Brain microvascular endothelial cell (primary cell): ENCODE results near the gene STK16.
A peak's percentile ranks its signal among the peaks of the same experiment; 100 is the strongest.

Experiments
- DNase-seq: peaks from one replicate; pipeline ENCODE4 v3.0.0-alpha.2; 2020
- H3K27ac ChIP-seq: fragments of 250-450 bp; sonication (Bioruptor Pico); 2 replicates; pipeline ENCODE4 v1.5.1; 2020; ENCODE audit warnings: mild to moderate bottlenecking, moderate library complexity
- H3K27me3 ChIP-seq: fragments of 250-450 bp; sonication (Bioruptor Pico); replicated peaks from 2 replicates; pipeline ENCODE4 v1.5.1; 2020; ENCODE audit warnings: mild to moderate bottlenecking
- H3K36me3 ChIP-seq: fragments of 250-450 bp; sonication (Bioruptor Pico); replicated peaks from 2 replicates; pipeline ENCODE4 v1.5.1; 2020; ENCODE audit warnings: mild to moderate bottlenecking
- H3K4me3 ChIP-seq: 2 replicates; pipeline ENCODE4 v1.5.1; 2011; ENCODE audit warnings: low read depth, mild to moderate bottlenecking, control low read depth, low read length, moderate library complexity
- in situ Hi-C: cut with HindIII; loops from 2 replicates; pipeline ENCODE4 v1.10.0; 2017; ENCODE audit warnings: low sequenced_read_pairs, low pct_ligation_motif_present
- TF ChIP-seq, protein P1 (sequence below): IDR thresholded peaks from 2 replicates; pipeline ENCODE4 v1.5.1; 2011; ENCODE audit warnings: low read depth, mild to moderate bottlenecking, moderate library complexity, low read length, control low read depth, inconsistent platforms; ENCODE audit errors: missing control alignments

The STK16 gene

DNA sequence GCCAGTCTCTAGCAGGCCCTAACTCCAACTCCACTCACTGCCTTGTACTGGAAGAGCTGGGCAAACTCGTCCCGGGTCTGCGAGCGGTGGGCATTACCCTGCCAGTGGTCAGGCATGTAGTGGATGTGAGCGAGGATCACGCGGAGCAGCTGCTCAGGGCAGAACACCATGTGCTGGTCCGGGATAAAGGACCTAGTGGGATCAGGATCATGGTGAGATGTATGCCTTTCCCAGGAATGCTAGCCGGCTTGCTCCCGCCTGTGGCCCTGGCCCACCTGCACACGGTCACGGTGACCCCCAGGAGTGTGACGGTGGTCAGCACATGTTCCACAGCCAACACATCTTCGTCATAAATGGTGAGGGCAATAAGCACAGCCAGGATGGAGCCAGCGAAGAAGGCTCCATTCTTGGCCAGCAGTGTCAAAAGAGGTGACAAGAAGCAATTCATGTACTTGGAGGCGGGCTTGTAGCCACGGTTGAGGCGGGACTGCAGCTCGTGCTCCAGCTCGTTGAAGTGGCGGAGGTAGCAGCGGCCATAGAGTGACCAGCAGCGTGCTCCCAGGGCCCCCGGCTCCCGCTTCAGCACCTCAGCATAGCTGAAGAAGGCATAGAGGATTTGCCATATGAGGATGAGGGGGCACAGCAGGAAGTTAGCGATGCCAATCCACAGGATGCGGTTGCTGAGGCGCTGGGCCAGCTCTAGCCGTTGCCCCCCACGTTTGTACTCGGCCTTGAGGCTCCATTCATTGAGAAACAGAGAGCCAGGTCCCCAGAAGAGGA lies 21.3 kb upstream of the STK16 start:
- in situ Hi-C loops: no loop called here
- H3K27ac ChIP-seq: no peak overlapping the region
- DNase-seq: no peak
- peaks cover 54% of the 10 kb centered on the region for H3K36me3 ChIP-seq
- TF ChIP-seq, protein P1, sequence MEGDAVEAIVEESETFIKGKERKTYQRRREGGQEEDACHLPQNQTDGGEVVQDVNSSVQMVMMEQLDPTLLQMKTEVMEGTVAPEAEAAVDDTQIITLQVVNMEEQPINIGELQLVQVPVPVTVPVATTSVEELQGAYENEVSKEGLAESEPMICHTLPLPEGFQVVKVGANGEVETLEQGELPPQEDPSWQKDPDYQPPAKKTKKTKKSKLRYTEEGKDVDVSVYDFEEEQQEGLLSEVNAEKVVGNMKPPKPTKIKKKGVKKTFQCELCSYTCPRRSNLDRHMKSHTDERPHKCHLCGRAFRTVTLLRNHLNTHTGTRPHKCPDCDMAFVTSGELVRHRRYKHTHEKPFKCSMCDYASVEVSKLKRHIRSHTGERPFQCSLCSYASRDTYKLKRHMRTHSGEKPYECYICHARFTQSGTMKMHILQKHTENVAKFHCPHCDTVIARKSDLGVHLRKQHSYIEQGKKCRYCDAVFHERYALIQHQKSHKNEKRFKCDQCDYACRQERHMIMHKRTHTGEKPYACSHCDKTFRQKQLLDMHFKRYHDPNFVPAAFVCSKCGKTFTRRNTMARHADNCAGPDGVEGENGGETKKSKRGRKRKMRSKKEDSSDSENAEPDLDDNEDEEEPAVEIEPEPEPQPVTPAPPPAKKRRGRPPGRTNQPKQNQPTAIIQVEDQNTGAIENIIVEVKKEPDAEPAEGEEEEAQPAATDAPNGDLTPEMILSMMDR: no peak
- no peak overlapping the region for H3K4me3 ChIP-seq
- no peaks in the 10 kb centered on the region for H3K27me3 ChIP-seq

DNA sequence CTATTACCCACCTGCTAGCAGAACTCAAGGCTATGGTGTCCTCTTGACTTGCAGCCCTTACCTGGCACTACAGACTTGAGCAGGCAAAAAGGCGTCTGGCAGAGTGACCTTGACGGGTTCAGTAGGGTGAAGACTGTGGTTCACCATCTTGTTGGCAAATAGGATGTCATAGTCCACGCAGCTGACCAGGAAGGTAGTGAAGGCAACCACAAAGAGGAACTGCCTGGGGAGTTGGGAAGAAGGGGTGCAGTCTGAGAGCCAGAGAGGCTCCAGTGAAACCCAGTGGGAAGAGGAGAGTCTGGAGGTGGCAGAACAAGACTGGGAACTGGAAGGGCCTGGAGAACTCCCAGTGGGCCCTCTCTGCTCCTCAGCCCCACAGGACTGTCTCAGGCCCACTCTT lies 19.9 kb upstream of the STK16 start:
- Histone ChIP-seq H3K27me3 (no peaks in the 10 kb centered on the region), H3K36me3 (peaks cover 51% of the 10 kb centered on the region), H3K27ac (no peak overlapping the region), H3K4me3 (no peak overlapping the region)
- in situ Hi-C loops: no loop called here
- DNase-seq: no peak
- TF ChIP-seq, protein P1: no peak

DNA sequence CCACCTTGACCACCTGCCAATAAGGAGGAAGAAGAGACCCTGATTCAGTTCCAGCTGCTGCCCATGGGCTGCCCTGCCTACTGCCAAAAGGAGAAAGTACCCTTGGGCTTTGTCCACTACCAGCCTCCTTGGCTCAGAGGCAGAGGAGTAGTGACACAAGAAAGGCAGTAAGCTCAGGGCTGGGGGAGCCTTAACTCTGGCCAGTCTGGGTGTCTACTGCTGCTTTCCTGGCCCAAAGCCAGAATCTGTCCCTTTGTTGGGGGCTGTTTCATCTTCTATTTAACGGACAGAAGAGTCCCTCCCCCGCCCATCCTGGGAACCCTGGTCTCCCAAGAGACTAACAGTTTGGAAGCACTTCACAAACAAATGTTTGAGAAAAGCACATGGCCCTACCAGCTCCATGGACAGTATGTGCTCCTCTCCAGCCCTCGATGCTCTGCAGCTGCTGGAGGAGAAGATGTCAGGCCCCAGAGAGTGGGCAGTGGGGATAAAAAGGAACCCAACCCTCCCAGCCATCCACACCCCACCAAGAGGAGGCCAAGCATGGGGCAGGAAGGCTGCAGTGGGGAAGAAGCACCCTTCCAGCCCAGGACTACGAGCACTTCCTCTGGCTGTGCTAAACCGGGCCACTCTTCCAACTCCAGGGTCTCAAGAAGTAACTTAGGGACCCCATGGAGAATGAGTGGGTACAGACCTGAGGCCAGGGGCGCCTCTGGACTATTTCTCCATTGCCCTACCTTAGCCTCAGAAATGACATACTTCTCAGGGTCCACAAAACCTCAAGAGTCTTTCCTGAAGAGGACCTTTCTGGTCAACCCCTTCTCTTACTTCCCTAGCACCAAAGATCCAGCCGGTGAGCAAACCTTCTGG lies 17.0 kb upstream of the STK16 start:
- H3K36me3 ChIP-seq: peaks cover 39% of the 10 kb centered on the region

DNA sequence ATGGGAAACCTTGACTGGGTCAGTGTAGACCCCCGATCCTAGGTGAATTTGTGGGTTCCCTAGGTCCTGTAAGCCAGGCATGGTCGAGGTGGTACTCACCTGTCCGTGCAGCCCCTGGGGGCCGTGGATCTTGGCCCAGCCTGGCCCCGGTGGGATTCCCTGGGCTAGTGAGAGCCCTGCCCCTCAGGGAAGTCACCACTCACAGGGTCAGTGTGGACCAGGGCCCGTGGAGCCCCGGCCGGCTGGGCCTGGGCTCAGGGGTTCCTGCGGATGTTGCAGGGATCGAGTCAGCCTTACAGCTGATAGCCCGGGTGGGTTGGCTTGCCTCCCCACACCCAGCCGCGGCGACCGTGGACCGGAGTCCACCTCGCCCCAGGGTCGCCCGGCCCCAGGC lies 16.4 kb upstream of the STK16 start:
- no peaks in the 10 kb centered on the region for H3K27me3 ChIP-seq
- H3K27ac ChIP-seq: peak overlapping the region; percentile 93
- H3K4me3 ChIP-seq: peak overlapping the region; percentile 87
- no peak for DNase-seq
- in situ Hi-C loops: no loop called here
- peaks cover 39% of the 10 kb centered on the region for H3K36me3 ChIP-seq
- TF ChIP-seq, protein P1: no peak

More for the DNA sequence above, 17.0 kb upstream of the STK16 start:
- no peak for DNase-seq
- Histone ChIP-seq H3K27ac (no peak overlapping the region), H3K27me3 (no peaks in the 10 kb centered on the region), H3K4me3 (peak overlapping the region; percentile 87)
- in situ Hi-C loops: no loop called here
- TF ChIP-seq, protein P1: no peak

DNA sequence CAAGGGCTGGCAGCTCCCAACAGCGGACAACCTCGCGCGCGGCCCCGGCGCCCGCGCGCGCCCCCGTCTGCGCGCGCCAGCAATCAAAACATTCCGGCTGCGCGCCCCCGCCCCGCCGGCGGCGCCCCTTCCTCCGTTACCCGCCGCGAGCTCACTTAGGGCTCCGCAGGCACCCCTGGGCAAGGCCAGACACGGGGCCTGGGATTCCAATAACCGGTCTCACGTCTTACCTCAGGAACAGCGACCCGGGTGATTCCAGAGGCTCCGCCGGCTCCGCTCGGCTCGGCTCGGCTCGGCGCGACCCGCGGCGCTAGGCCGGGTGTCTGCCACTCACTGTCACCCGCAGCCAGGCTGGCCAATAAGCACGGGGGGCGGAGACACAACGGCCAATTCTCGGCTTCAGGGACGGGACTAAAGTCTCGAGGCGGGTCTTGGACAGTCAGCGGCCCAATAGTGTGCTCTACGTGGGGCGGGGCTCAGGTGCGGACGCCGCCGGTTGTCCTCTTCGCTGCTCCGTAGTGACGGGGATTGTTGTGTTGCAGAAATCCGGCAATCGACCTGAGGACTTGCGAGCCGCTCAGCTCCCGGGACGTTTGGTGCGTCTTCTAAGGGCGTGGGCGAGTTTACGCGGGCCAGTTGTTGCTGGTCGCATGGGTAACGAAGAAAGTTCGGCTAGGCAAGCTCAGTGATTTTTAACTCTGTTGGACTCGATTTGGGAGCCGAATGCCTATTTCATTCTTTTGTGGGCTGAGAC lies 15.8 kb upstream of the STK16 start, which contains the start of the genes ANKZF1 and ATG9A:
Gene ANKZF1 (plus strand): TSS at position 502 of the 754 bp plus-strand sequence. CDS start 452 bp downstream, outside the sequence.
Gene ATG9A (minus strand): TSS at position 332 of the 754 bp plus-strand sequence. CDS start 1,612 bp downstream, outside the sequence.
- no peaks in the 10 kb centered on the region for H3K27me3 ChIP-seq
- H3K4me3 ChIP-seq: peak within 1 kb of the TSS; percentile 87
- H3K27ac ChIP-seq: peak within 1 kb of the TSS; percentile 93
- DNase-seq: peak; percentile 100
- TF ChIP-seq, protein P1: no peak
- H3K36me3 ChIP-seq: peaks cover 39% of the 10 kb centered on the region
- in situ Hi-C loops: no loop called here
